Mesendoderm (in vitro differentiated cells): ENCODE data around the gene TPSAB1.

Experiments used
- DNase-seq: peaks from one replicate; pipeline ENCODE4 v3.0.0; 2013
- H2AK5ac ChIP-seq: 2 replicates; pipeline ENCODE4 v1.6.1; 2013; ENCODE audit warnings: low read length, inconsistent platforms
- H2BK120ac ChIP-seq: 2 replicates; pipeline ENCODE4 v1.6.1; 2013; ENCODE audit warnings: low read depth, mild to moderate bottlenecking, low read length, moderate library complexity, mixed read lengths
- H2BK15ac ChIP-seq: replicated peaks from 2 replicates; pipeline ENCODE4 v1.6.1; 2013; ENCODE audit warnings: low read depth, mild to moderate bottlenecking, moderate library complexity
- H2BK5ac ChIP-seq: 2 replicates; pipeline ENCODE4 v1.6.1; 2013; ENCODE audit warnings: low read length, inconsistent platforms
- H3K18ac ChIP-seq: 2 replicates; pipeline ENCODE4 v1.6.1; 2013; ENCODE audit warnings: mild to moderate bottlenecking, low read length, mixed read lengths
- H3K23ac ChIP-seq: one replicate; pipeline ENCODE4 v1.6.1; 2013; ENCODE audit warnings: low read length
- H3K27ac ChIP-seq: 2 replicates; pipeline ENCODE4 v1.5.1; 2013; ENCODE audit warnings: low read depth, mild to moderate bottlenecking, inconsistent platforms, low read length, moderate library complexity
- H3K27me3 ChIP-seq: 2 replicates; pipeline ENCODE4 v1.6.1; 2013; ENCODE audit warnings: low read length, control low read depth, mild to moderate bottlenecking, inconsistent platforms; ENCODE audit not compliant: insufficient read depth, poor library complexity
- H3K36me3 ChIP-seq: 2 replicates; pipeline ENCODE4 v1.6.1; 2013; ENCODE audit warnings: low read length, inconsistent platforms; ENCODE audit not compliant: control insufficient read depth, insufficient read depth
- H3K4ac ChIP-seq: one replicate; pipeline ENCODE4 v1.6.1; 2013; ENCODE audit warnings: low read depth, mild to moderate bottlenecking, low read length, moderate library complexity
- H3K4me1 ChIP-seq: 2 replicates; pipeline ENCODE4 v1.6.1; 2013; ENCODE audit warnings: low read depth, low read length, inconsistent platforms; ENCODE audit not compliant: control insufficient read depth
- H3K4me2 ChIP-seq: 2 replicates; pipeline ENCODE4 v1.6.1; 2013; ENCODE audit warnings: low read length
- H3K4me3 ChIP-seq: 2 replicates; pipeline ENCODE4 v1.5.1; 2013; ENCODE audit warnings: mild to moderate bottlenecking, low read length
- H3K56ac ChIP-seq: one replicate; pipeline ENCODE4 v1.6.1; 2013; ENCODE audit warnings: low read length
- H3K79me1 ChIP-seq: 2 replicates; pipeline ENCODE4 v1.6.1; 2013; ENCODE audit warnings: low read length, inconsistent platforms
- H3K79me2 ChIP-seq: 2 replicates; pipeline ENCODE4 v1.6.1; 2013; ENCODE audit warnings: mild to moderate bottlenecking, low read length; ENCODE audit not compliant: control insufficient read depth, insufficient read depth
- H3K9ac ChIP-seq: 2 replicates; pipeline ENCODE4 v1.6.1; 2013; ENCODE audit warnings: low read length, inconsistent platforms
- H4K5ac ChIP-seq: one replicate; pipeline ENCODE4 v1.6.1; 2013; ENCODE audit warnings: low read length
- H4K8ac ChIP-seq: one replicate; pipeline ENCODE4 v1.6.1; 2013; ENCODE audit warnings: low read depth, mild to moderate bottlenecking, control low read depth, low read length, moderate library complexity
- WGBS: extraction: QIAGEN DNeasy Blood & Tissue Kit; methylation state at CpG from one replicate; pipeline ENCODE4 v1.1.7; 2013; ENCODE audit warnings: low lambda C conversion rate, missing lambda C conversion rate; ENCODE audit not compliant: insufficient coverage; ENCODE audit errors: extremely low coverage; 5-methylcytosine and 5-hydroxymethylcytosine counted together

Gene TPSAB1

GRCh38 chr16:1211451-1212268, 28.8 kb upstream of the TPSAB1 start:
- Histone ChIP-seq H2BK15ac (no peak overlapping the region), H3K4me1 (no peaks in the 10 kb centered on the region), H2BK120ac (no peak overlapping the region), H3K23ac (no peak overlapping the region), H3K4ac (no peak overlapping the region), H4K5ac (no peak overlapping the region), H4K8ac (no peak overlapping the region), H3K79me2 (no peaks in the 10 kb centered on the region), H3K18ac (no peak overlapping the region), H3K27me3 (no peaks in the 10 kb centered on the region), H3K4me3 (no peak overlapping the region), H3K4me2 (no peak overlapping the region), H3K27ac (no peak overlapping the region), H3K79me1 (no peaks in the 10 kb centered on the region), H3K9ac (no peak overlapping the region), H2AK5ac (no peak overlapping the region), H2BK5ac (no peak overlapping the region), H3K56ac (no peak overlapping the region), H3K36me3 (no peaks in the 10 kb centered on the region)
- no CpG with 5 or more reads among the region's 65 CpGs for WGBS
- DNase-seq = no peak

DNA sequence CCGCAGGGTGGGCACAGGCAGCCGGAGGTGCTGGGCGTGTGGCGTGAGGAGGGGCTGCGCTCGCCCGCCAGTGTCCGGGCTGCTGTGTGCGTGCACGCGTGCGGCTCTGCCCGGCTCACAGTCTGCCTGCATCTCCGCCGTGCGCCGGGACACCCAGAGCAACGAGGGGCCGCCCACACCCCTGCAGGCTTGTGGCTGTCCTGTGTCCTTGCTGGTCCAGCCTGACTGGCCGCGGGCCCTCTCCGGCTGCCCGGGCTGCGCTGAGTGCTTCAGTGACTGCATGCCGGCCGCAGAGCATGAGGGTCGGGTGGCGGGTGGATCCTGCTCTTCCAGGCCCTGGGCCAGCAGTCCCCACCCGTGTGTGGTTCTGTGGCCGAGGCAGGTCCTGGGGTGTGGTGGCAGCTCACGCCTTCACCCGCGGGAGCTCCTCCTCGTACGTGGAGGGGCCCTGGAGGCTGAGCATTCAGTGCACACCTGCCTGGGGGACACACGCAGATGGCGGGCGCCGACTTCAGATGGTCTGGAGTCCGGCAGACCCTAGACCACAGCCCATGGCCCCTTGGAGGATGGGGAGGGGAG, 27.8 kb upstream of the TPSAB1 start:
- Histone ChIP-seq H3K18ac (no peak overlapping the region), H4K8ac (no peak overlapping the region), H2BK5ac (no peak overlapping the region), H2BK120ac (no peak overlapping the region), H3K4ac (no peak overlapping the region), H3K9ac (no peak overlapping the region), H3K36me3 (no peaks in the 10 kb centered on the region), H3K23ac (no peak overlapping the region), H3K56ac (no peak overlapping the region), H3K4me2 (no peak overlapping the region), H2BK15ac (no peak overlapping the region), H3K4me3 (no peak overlapping the region), H3K27me3 (no peaks in the 10 kb centered on the region), H3K4me1 (no peaks in the 10 kb centered on the region), H3K27ac (no peak overlapping the region), H2AK5ac (no peak overlapping the region), H3K79me1 (no peaks in the 10 kb centered on the region), H4K5ac (no peak overlapping the region), H3K79me2 (no peaks in the 10 kb centered on the region)
- DNase-seq = no peak
- WGBS = no CpG with 5 or more reads among the region's 40 CpGs

GRCh38 chr16:1213231-1213630, 27.3 kb upstream of the TPSAB1 start:
- WGBS = no CpG with 5 or more reads among the region's 8 CpGs

GRCh38 chr16:1213796-1214372, 26.6 kb upstream of the TPSAB1 start:
- H4K8ac ChIP-seq = no peak overlapping the region
- H2AK5ac ChIP-seq = no peak overlapping the region
- no peak overlapping the region for H3K27ac ChIP-seq
- no peaks in the 10 kb centered on the region for H3K4me1 ChIP-seq
- no peaks in the 10 kb centered on the region for H3K27me3 ChIP-seq
- no peak overlapping the region for H4K5ac ChIP-seq
- no peak overlapping the region for H2BK120ac ChIP-seq
- no peak overlapping the region for H3K23ac ChIP-seq
- H3K4me2 ChIP-seq = no peak overlapping the region
- no peak overlapping the region for H3K9ac ChIP-seq
- no peaks in the 10 kb centered on the region for H3K79me2 ChIP-seq
- H3K4ac ChIP-seq = no peak overlapping the region
- H3K56ac ChIP-seq = no peak overlapping the region
- H3K4me3 ChIP-seq = no peak overlapping the region
- no peaks in the 10 kb centered on the region for H3K79me1 ChIP-seq
- no peak overlapping the region for H3K18ac ChIP-seq
- no peak overlapping the region for H2BK5ac ChIP-seq
- H3K36me3 ChIP-seq = no peaks in the 10 kb centered on the region
- no peak overlapping the region for H2BK15ac ChIP-seq
- no peak for DNase-seq
- no CpG with 5 or more reads among the region's 25 CpGs for WGBS

More at GRCh38 chr16:1213231-1213630, 27.3 kb upstream of the TPSAB1 start:
- Histone ChIP-seq H3K23ac (no peak overlapping the region), H3K4ac (no peak overlapping the region), H3K9ac (no peak overlapping the region), H2BK120ac (no peak overlapping the region), H3K79me1 (no peaks in the 10 kb centered on the region), H3K27me3 (no peaks in the 10 kb centered on the region), H4K5ac (no peak overlapping the region), H3K4me1 (no peaks in the 10 kb centered on the region), H2BK15ac (no peak overlapping the region), H3K56ac (no peak overlapping the region), H3K36me3 (no peaks in the 10 kb centered on the region), H3K27ac (no peak overlapping the region), H3K18ac (no peak overlapping the region), H3K79me2 (no peaks in the 10 kb centered on the region), H4K8ac (no peak overlapping the region), H3K4me3 (no peak overlapping the region), H2BK5ac (no peak overlapping the region), H3K4me2 (no peak overlapping the region), H2AK5ac (no peak overlapping the region)
- DNase-seq = no peak

- Histone ChIP-seq H3K4ac (no peak overlapping the region), H3K23ac (no peak overlapping the region), H2BK15ac (no peak overlapping the region), H3K4me2 (no peak overlapping the region), H3K4me1 (no peaks in the 10 kb centered on the region), H3K4me3 (no peak overlapping the region), H3K36me3 (no peaks in the 10 kb centered on the region), H3K9ac (no peak overlapping the region), H3K27ac (no peak overlapping the region), H3K79me2 (no peaks in the 10 kb centered on the region), H2BK5ac (no peak overlapping the region), H4K8ac (no peak overlapping the region), H2AK5ac (no peak overlapping the region), H4K5ac (no peak overlapping the region), H3K27me3 (no peaks in the 10 kb centered on the region), H2BK120ac (no peak overlapping the region), H3K56ac (no peak overlapping the region), H3K18ac (no peak overlapping the region), H3K79me1 (no peaks in the 10 kb centered on the region)
- no CpG with 5 or more reads among the region's 16 CpGs for WGBS
- no peak for DNase-seq
These were observed 25.8 kb upstream of the TPSAB1 start for GRCh38 chr16:1214719-1215118.
